Uterus (tissue), 2 donors: ENCODE measurements around the gene PLCL1.

Experiments used
- CTCF ChIP-seq, 4 experiments: fragments of 200-600 bp in 2 of 4; fragments of 450-650 bp in 2 of 4; sonication (generic) in 2 of 4; IDR thresholded peaks; one replicate each; pipeline ENCODE4 v1.5.1; 2016 to 2019; ENCODE audit warnings: antibody characterized with exemption in 4 of 4, mild to moderate bottlenecking in 2 of 4, moderate library complexity in 1 of 4
- POLR2A ChIP-seq, 2 donors: fragments of 450-650 bp; IDR thresholded peaks; one replicate each; pipeline ENCODE4 v1.6.1; 2016; ENCODE audit warnings: antibody characterized with exemption in 2 of 2, mild to moderate bottlenecking in 1 of 2, moderate library complexity in 1 of 2

DNA sequence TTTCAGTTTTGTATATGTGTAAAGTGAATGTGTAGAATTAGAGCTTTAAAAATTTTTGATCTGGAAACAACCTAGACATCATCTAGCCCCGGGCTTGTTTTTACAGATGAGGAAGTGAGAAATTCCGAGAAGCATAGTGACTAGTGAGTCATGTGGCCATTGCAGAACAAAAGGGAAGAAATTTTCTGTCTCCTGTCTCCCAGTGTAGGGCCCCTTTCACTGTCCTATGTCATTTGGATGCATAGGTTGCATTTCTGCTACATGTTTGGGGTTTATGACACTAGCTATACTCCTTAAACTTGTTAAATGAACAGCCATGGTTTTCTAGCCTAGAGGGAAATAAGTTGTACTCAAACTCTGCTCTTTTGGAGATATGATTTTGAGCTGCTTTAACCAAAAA is 84.6 kb downstream of the PLCL1 start:
- TF ChIP-seq CTCF (IDR thresholded peaks at IDR 0.05) (no peak), POLR2A (IDR thresholded peaks at IDR 0.05) (no peak)
